HG03558 (cell line): ENCODE results near the gene C1orf105.
A peak's percentile ranks its signal among the peaks of the same experiment; 100 is the strongest.
"Not testable (repeated sequence)": the region's sequence is repeated elsewhere in the genome, so short reads cannot be mapped to it uniquely, and the experiment has no call there.

Experiments
- ATAC-seq: cut with Tn5 transposase; IDR thresholded peaks from one replicate; pipeline ENCODE4 v1.9.1; 2021; ENCODE audit warnings: moderate number of reproducible peaks; ENCODE audit not compliant: unreplicated experiment; ENCODE audit errors: extremely low read depth

Gene C1orf105

GRCh38 chr1:172478485-172478884, 58.0 kb downstream of the C1orf105 start:
- no peak for ATAC-seq

- ATAC-seq: no peak
These were observed 59.9 kb downstream of the C1orf105 start for GRCh38 chr1:172480431-172480830.

DNA sequence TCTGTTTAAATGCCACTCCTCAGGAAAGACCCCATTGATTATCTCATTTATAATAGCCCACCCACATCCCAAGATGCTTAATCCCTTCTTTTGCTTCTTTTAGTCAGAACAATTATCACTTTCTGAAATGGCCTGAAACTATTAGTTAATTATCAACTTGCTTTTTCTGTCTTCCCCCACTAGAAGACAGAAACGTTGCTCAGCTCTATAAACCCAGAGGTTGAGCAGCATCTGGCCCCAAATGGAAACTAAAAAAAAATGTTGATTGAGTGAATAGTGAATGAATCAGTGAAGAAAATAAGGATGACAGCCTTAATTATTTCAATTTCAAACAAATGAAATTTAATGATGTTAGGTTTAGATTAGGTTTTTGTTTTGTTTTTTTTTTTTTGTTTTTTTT, 61.6 kb downstream of the C1orf105 start:
- ATAC-seq: peak; percentile 52

GRCh38 chr1:172483448-172483847, 63.0 kb downstream of the C1orf105 start:
- ATAC-seq: no peak

DNA sequence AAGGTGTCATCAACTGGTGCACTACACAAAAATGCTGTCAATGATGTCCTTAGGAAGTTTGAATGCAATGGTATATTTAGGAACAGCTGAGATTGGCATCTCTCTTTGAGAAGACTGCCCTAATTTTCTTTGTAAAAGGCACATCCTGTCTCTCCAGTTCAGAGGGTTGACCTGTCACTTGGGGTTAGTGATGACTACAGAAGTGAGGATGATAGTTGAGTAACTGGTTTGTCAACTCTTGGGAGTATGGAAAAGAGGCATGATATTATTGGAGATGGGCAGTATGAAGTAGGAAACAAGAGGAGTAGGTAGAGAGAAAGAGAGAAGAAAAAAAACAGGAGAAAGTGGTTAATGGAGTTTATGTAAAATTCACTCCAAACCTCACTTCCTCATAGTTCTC, 63.8 kb downstream of the C1orf105 start:
- ATAC-seq: no peak

GRCh38 chr1:172485626-172486025, 65.1 kb downstream of the C1orf105 start:
- ATAC-seq: no peak

DNA sequence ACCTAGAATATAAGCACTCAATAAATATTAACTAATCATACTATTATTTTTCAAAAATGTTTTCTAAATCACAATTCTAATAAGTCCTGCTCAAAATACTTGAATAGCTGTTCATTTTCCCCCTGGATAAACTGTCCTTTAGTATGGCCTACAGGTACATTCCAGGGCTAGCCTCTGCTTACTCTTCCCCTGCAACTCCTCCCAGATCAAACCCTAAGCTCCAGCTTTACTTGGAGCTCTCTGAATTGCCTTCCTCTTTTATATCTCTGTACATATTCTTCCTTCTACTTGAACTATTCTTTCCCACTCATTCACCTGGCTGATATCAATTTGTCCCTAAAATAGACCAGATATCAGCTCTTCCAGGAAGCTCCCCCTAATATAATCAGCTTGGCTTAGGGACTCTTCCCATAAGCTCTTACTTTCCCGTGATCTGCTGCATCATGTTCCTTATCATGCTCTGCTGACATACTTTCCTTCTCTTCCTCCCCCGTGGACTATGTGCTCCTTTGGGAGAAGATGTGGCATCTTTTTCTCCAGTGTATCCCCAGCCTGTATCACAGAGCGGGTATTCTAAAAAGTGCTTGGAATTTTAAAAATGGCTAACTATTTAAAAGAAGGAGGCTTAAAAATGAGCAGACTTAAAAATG, 66.4 kb downstream of the C1orf105 start:
- no peak for ATAC-seq

DNA sequence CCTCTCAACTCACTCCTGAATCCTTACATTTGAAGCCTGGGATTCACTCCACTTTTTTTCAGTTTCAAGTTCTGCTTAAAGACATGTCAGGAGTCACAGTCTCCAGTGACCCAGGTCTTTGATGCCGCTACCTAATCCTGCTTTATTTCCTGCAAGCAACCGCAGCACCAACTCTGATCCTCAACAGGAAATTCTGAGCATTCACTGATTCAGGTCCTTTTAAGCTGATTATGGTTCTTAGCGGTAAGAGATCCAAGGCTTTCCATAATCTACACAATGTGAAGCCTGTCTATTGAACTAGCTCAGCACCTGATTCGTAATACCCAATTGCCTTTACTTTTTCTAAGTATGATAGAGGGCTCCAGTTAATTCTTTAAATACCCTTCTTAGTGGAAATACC, 67.1 kb downstream of the C1orf105 start:
- ATAC-seq: no peak

GRCh38 chr1:172488393-172488792, 67.9 kb downstream of the C1orf105 start:
- ATAC-seq: no peak

DNA sequence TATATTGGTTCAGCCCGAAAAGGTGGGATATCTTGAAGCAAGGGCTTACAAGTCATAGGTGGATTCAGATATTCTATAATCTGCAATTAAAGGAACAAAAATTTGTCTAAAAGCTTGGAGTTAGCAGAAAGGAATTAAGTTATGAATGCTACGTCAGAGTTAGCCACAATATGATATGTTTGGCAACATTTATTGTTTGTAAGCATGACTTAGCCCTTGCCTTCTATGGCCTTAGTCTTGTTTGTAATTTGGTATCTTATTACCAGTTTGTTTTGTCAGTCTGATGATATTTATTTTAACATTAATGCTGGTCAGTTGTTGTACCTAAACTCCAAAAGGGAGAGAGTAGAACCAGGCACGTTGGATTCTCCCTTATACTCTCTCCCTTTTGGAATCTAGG, 69.4 kb downstream of the C1orf105 start:
- ATAC-seq: no peak

DNA sequence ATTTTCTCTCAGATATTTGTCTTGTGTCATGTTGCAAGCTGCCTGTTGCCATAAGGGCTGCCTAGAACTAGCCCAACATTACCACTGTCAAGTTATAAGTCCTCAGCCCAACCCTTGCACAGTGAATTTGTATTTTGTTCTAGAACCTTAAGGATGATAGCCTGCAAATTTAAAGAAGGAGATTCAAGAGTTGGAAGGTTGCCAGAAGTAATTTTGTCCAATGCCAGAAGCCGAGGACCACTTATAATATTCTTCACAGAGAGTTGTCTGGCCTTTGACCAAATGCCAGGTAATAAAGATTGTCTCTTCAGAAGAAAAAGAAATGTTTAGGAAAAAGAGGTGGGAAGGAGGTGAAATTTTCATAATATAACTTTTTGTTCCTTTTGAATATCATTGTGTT, 71.9 kb downstream of the C1orf105 start:
- ATAC-seq: no peak

DNA sequence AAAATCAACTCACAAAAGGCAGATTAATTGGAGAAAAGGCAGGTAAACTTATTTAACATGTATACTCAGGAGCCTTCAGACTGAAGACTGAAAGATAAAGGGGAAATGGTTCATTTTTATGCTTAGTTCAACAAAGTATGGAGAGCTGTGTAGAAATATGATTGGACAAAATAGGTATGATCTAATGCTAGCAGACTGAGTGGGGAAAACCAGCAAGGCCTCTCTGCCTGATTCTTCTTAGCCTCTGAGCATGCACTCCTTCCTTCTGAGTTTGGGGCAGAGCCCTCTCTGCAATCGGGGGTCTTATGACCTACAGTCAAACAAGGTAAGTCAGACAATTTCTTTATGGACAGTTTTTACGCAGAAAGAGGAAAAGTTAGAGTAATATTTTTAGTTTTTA, 73.7 kb downstream of the C1orf105 start:
- no peak for ATAC-seq

DNA sequence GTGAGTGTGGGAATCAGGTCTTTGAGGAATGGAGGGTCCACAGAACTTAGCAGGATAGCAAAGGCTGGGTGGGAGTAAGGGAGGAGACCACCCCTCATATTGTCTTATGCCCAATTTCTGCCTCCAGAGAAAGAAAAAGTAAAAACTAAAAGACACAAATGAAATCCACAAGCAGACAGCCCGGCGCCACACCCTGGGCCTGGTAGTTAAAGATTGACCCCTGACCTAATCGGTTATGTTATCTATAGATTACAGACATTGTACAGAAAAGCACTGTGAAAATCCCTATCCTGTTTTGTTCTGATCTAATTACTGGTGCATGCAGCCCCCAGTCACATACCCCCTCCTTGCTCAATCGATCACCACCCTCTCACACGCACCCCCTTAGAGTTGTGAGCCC, 75.6 kb downstream of the C1orf105 start:
- not testable (repeated sequence) for ATAC-seq

DNA sequence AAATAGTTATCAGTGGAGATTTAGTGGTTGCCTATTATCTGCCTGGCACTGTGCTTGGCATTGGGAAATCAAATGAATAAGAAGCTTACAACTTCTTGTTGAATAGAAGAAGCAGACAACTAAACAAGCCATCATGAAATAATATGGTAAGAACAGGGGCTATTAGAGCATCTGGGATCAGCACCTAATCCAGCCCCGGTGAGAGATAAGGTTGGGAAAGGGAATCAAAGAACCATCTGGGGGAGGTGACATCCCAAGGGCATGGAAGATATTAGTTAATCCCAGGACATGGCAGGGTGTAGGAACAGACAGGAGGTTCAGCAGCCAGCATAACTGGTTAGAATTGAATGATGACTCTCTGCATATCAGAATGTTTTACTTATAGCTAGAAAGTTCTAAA, 76.2 kb downstream of the C1orf105 start:
- no peak for ATAC-seq

DNA sequence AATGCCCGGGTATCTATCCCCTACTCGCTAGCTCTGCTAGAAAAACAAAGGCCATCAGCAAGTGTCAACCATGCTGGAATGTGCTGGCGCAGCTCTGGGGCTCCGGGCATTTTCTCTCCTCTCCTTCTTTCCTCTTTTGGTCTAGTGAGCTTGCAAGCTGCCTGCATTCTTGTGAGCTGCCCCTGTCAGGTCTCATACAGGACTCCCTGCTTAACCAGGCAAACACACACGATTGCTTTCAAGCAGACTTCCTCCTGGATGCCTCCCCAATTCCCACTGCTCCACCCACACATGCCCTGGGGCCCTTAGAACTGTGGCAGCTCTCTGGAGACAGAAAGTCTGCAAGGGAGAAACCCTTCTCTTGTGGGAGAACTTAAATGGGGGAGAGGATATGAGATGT, 76.7 kb downstream of the C1orf105 start:
- ATAC-seq: no peak

- ATAC-seq: no peak
These were observed 78.4 kb downstream of the C1orf105 start for GRCh38 chr1:172498857-172499256.

DNA sequence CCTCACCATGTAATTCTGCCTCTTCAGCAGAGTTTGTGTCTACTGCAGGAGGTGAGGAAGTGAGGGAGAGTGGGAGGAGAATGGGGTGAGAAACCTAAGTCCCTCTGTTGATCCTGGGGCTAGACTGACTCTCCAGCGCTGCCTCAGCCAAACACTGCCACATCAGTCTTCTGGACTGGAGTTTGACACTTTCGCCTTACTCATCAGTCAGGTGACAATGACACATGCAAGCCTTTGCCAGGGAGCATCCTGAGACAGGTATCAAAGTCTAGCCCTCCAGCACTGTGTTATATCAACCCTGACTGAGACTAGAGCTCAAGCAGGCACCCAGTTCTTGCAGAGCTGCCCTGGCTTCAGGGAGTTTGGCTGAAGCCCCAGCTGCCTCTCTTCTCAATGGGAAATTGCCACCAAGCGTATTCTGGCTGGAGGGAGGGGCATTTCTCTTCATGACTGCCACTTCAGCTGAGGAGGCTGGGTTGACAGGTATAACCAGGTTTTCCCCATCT, 79.2 kb downstream of the C1orf105 start:
- ATAC-seq: no peak

DNA sequence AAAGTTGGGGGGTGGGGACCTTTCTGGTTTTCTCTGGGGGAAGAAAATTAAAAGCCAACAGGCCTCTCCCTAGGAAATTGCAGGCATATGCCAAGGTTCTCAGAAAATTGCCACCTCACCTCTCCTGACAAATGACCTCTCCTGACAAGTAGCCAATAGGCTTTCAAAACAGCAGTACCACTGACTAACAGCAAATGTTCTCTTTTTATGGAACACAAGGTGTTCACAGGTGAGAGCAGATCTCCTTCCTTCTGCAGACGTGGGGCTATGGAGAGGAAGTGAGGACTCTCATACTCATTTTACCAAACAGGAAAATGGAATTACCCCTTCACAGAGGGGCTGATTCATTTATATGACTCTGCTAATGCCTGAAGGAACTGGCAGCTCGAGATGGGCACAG, 79.7 kb downstream of the C1orf105 start:
- no peak for ATAC-seq

GRCh38 chr1:172507741-172508140, 87.3 kb downstream of the C1orf105 start:
- no peak for ATAC-seq

GRCh38 chr1:172510479-172510878, 90.0 kb downstream of the C1orf105 start:
- no peak for ATAC-seq

GRCh38 chr1:172512591-172512990, 92.1 kb downstream of the C1orf105 start:
- no peak for ATAC-seq

- no peak for ATAC-seq
These were observed 93.0 kb downstream of the C1orf105 start for GRCh38 chr1:172513479-172513878.
